ENCODE results near the gene ODAD4.

- TF ChIP-seq CTCF (conservative IDR thresholded peaks at IDR 0.05; ENCODE audit: low read length) (no peak), EZH2phosphoT487 (IDR thresholded peaks at IDR 0.05; ENCODE audit: borderline replicate concordance) (no peak)
These were observed 26.1 kb upstream of the ODAD4 start for GRCh38 chr17:41904242-41904841.

Data from Loucy (cell line).